Measurements from ENCODE around the gene PRG3. TPM values are rescaled to one million over a fixed set of nuclear protein-coding genes. Genes with fewer than 3 reads are reported as not detected.

The PRG3 gene
- total RNA-seq, 2 experiments from 2014 or later: not detected

- Mint-ChIP-seq H3K4me3 (no peak overlapping the region), H3K36me3 (peaks cover 68% of the 10 kb centered on the region), H3K27ac (no peak overlapping the region), H3K9me3 (no peaks in the 10 kb centered on the region), H3K27me3 (no peaks in the 10 kb centered on the region), H3K4me1 (peaks cover 33% of the 10 kb centered on the region)
- DNase-seq (no peak), ATAC-seq (ENCODE audit: low read depth) (no peak)
- POLR2A ChIA-PET: no interaction called here
Observed at GRCh38 chr11:57419146-57419545, 38.2 kb upstream of the PRG3 start.

- H3K27ac Mint-ChIP-seq: no peak overlapping the region
- no peak for ATAC-seq (ENCODE audit: low read depth)
- no peaks in the 10 kb centered on the region for H3K9me3 Mint-ChIP-seq
- POLR2A ChIA-PET: no interaction called here
- peaks cover 73% of the 10 kb centered on the region for H3K36me3 Mint-ChIP-seq
- no peak for DNase-seq
- no peaks in the 10 kb centered on the region for H3K27me3 Mint-ChIP-seq
- H3K4me1 Mint-ChIP-seq: peaks cover 35% of the 10 kb centered on the region
- H3K4me3 Mint-ChIP-seq: no peak overlapping the region
Observed at GRCh38 chr11:57418131-57418530, 37.2 kb upstream of the PRG3 start.

- POLR2A ChIA-PET: interaction anchor here (1.1 kb wide), 1 partner anchor 9 kb away, joined by 3 read pairs; no protein-coding TSS in a partner anchor
- Mint-ChIP-seq H3K27me3 (no peaks in the 10 kb centered on the region), H3K9me3 (no peaks in the 10 kb centered on the region), H3K4me1 (peaks cover 25% of the 10 kb centered on the region), H3K36me3 (peaks cover 71% of the 10 kb centered on the region), H3K27ac (no peak overlapping the region), H3K4me3 (no peak overlapping the region)
- DNase-seq: no peak
- ATAC-seq (ENCODE audit: low read depth): no peak
Observed at GRCh38 chr11:57417056-57417455, 36.1 kb upstream of the PRG3 start.

- H3K4me1 Mint-ChIP-seq: peaks cover 20% of the 10 kb centered on the region
- ATAC-seq (ENCODE audit: low read depth) (no peak), DNase-seq (no peak)
- no peaks in the 10 kb centered on the region for H3K27me3 Mint-ChIP-seq
- no peak overlapping the region for H3K4me3 Mint-ChIP-seq
- POLR2A ChIA-PET: interaction anchor here (1.1 kb wide), 1 partner anchor 10 kb away, joined by 3 read pairs; no protein-coding TSS in a partner anchor
- H3K36me3 Mint-ChIP-seq: peaks cover 70% of the 10 kb centered on the region
- no peak overlapping the region for H3K27ac Mint-ChIP-seq
- H3K9me3 Mint-ChIP-seq: no peaks in the 10 kb centered on the region
Observed at GRCh38 chr11:57416436-57416835, 35.5 kb upstream of the PRG3 start.

GRCh38 chr11:57414612-57415212 is 33.8 kb upstream of the PRG3 start:
- ATAC-seq (ENCODE audit: low read depth): no peak
- no peak overlapping the region for H3K4me3 Mint-ChIP-seq
- no peaks in the 10 kb centered on the region for H3K27me3 Mint-ChIP-seq
- peaks cover 63% of the 10 kb centered on the region for H3K36me3 Mint-ChIP-seq
- H3K27ac Mint-ChIP-seq: no peak overlapping the region
- H3K4me1 Mint-ChIP-seq: peaks cover 21% of the 10 kb centered on the region
- no peak for DNase-seq
- POLR2A ChIA-PET: no interaction called here
- no peaks in the 10 kb centered on the region for H3K9me3 Mint-ChIP-seq

- H3K4me3 Mint-ChIP-seq: no peak overlapping the region
- peaks cover 21% of the 10 kb centered on the region for H3K4me1 Mint-ChIP-seq
- H3K9me3 Mint-ChIP-seq: no peaks in the 10 kb centered on the region
- peaks cover 58% of the 10 kb centered on the region for H3K36me3 Mint-ChIP-seq
- DNase-seq (no peak), ATAC-seq (ENCODE audit: low read depth) (no peak)
- no peaks in the 10 kb centered on the region for H3K27me3 Mint-ChIP-seq
- peak overlapping the region; percentile 52 for H3K27ac Mint-ChIP-seq
- POLR2A ChIA-PET: no interaction called here
Observed at GRCh38 chr11:57413681-57414080, 32.7 kb upstream of the PRG3 start.

GRCh38 chr11:57410287-57410686 is 29.3 kb upstream of the PRG3 start:
- POLR2A ChIA-PET: no interaction called here
- DNase-seq (no peak), ATAC-seq (ENCODE audit: low read depth) (no peak)
- Mint-ChIP-seq H3K27ac (no peak overlapping the region), H3K4me1 (peaks cover 38% of the 10 kb centered on the region), H3K4me3 (no peak overlapping the region), H3K9me3 (no peaks in the 10 kb centered on the region), H3K27me3 (no peaks in the 10 kb centered on the region), H3K36me3 (peaks cover 62% of the 10 kb centered on the region)

GRCh38 chr11:57409321-57410100 is 28.6 kb upstream of the PRG3 start:
- DNase-seq (no peak), ATAC-seq (ENCODE audit: low read depth) (no peak)
- peaks cover 60% of the 10 kb centered on the region for H3K36me3 Mint-ChIP-seq
- POLR2A ChIA-PET: interaction anchor here (0.8 kb wide), 1 partner anchor 15 kb away, joined by 3 read pairs; no protein-coding TSS in a partner anchor
- H3K27ac Mint-ChIP-seq: no peak overlapping the region
- H3K4me1 Mint-ChIP-seq: peaks cover 36% of the 10 kb centered on the region
- no peaks in the 10 kb centered on the region for H3K9me3 Mint-ChIP-seq
- H3K4me3 Mint-ChIP-seq: no peak overlapping the region
- H3K27me3 Mint-ChIP-seq: no peaks in the 10 kb centered on the region

GRCh38 chr11:57408771-57409170 is 27.8 kb upstream of the PRG3 start:
- DNase-seq (no peak), ATAC-seq (ENCODE audit: low read depth) (no peak)
- peaks cover 34% of the 10 kb centered on the region for H3K4me1 Mint-ChIP-seq
- H3K4me3 Mint-ChIP-seq: no peak overlapping the region
- peaks cover 55% of the 10 kb centered on the region for H3K36me3 Mint-ChIP-seq
- no peak overlapping the region for H3K27ac Mint-ChIP-seq
- POLR2A ChIA-PET: interaction anchor here (0.7 to 0.8 kb wide), 2 partner anchors 16 to 17 kb away, joined by 3 read pairs; no protein-coding TSS in a partner anchor
- H3K9me3 Mint-ChIP-seq: no peaks in the 10 kb centered on the region
- H3K27me3 Mint-ChIP-seq: no peaks in the 10 kb centered on the region

- H3K27me3 Mint-ChIP-seq: no peaks in the 10 kb centered on the region
Observed at GRCh38 chr11:57407941-57408475, 27.1 kb upstream of the PRG3 start.

GRCh38 chr11:57407010-57407920 is 26.3 kb upstream of the PRG3 start:
- no peak for ATAC-seq (ENCODE audit: low read depth)
- peaks cover 27% of the 10 kb centered on the region for H3K4me1 Mint-ChIP-seq
- H3K4me3 Mint-ChIP-seq: no peak overlapping the region
- peak overlapping the region; percentile 44 for H3K27ac Mint-ChIP-seq
- POLR2A ChIA-PET: no interaction called here
- DNase-seq: no peak
- peaks cover 46% of the 10 kb centered on the region for H3K36me3 Mint-ChIP-seq
- no peaks in the 10 kb centered on the region for H3K27me3 Mint-ChIP-seq
- no peaks in the 10 kb centered on the region for H3K9me3 Mint-ChIP-seq

More at GRCh38 chr11:57407941-57408475, 27.1 kb upstream of the PRG3 start:
- Mint-ChIP-seq H3K36me3 (peaks cover 50% of the 10 kb centered on the region), H3K4me1 (peaks cover 27% of the 10 kb centered on the region), H3K4me3 (no peak overlapping the region), H3K27ac (no peak overlapping the region), H3K9me3 (no peaks in the 10 kb centered on the region)
- POLR2A ChIA-PET: no interaction called here
- ATAC-seq (ENCODE audit: low read depth) (no peak), DNase-seq (no peak)

- POLR2A ChIA-PET: interaction anchor here (0.6 kb wide), 1 partner anchor 57 kb away, joined by 3 read pairs; no protein-coding TSS in a partner anchor
- Mint-ChIP-seq H3K27me3 (no peaks in the 10 kb centered on the region), H3K4me3 (peak overlapping the region; percentile 13), H3K4me1 (peaks cover 27% of the 10 kb centered on the region), H3K27ac (peak overlapping the region; percentile 44), H3K9me3 (no peaks in the 10 kb centered on the region), H3K36me3 (peaks cover 42% of the 10 kb centered on the region)
- ATAC-seq (ENCODE audit: low read depth) (peak; percentile 42), DNase-seq (no peak)
Observed at GRCh38 chr11:57406337-57406904, 25.5 kb upstream of the PRG3 start.
